Measurements from ENCODE around the gene DHRS11. TPM values are rescaled to one million over a fixed set of nuclear protein-coding genes. Genes with fewer than 3 reads are reported as not detected.

DHRS11 gene
- total and polyA plus RNA-seq, 3 donors from 2014 or later = 13.9 to 38.3 (median 17.6) TPM

- no peak for TF ChIP-seq POLR2A (IDR thresholded peaks at IDR 0.05)
- TF ChIP-seq, protein P1, sequence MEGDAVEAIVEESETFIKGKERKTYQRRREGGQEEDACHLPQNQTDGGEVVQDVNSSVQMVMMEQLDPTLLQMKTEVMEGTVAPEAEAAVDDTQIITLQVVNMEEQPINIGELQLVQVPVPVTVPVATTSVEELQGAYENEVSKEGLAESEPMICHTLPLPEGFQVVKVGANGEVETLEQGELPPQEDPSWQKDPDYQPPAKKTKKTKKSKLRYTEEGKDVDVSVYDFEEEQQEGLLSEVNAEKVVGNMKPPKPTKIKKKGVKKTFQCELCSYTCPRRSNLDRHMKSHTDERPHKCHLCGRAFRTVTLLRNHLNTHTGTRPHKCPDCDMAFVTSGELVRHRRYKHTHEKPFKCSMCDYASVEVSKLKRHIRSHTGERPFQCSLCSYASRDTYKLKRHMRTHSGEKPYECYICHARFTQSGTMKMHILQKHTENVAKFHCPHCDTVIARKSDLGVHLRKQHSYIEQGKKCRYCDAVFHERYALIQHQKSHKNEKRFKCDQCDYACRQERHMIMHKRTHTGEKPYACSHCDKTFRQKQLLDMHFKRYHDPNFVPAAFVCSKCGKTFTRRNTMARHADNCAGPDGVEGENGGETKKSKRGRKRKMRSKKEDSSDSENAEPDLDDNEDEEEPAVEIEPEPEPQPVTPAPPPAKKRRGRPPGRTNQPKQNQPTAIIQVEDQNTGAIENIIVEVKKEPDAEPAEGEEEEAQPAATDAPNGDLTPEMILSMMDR (IDR thresholded peaks at IDR 0.05) = no peak
These were observed 46.6 kb upstream of the DHRS11 start for GRCh38 chr17:36545077-36545464.

GRCh38 chr17:36545465-36546417 is 45.9 kb upstream of the DHRS11 start:
- Histone ChIP-seq H3K27ac (peak overlapping the region; percentile 97 to 100), H3K27me3 (no peaks in the 10 kb centered on the region), H3K4me3 (peak overlapping the region; percentile 92 to 96), H3K36me3 (ENCODE audit: low read depth, missing control alignments) (no peaks in the 10 kb centered on the region), H3K9me3 (no peaks in the 10 kb centered on the region), H3K4me1 (peaks cover 35% of the 10 kb centered on the region)
- peak; percentile 97 for DNase-seq
- TF ChIP-seq, protein P1 (IDR thresholded peaks at IDR 0.05) = no peak
- TF ChIP-seq POLR2A (IDR thresholded peaks at IDR 0.05) = peak; percentile 10
- 0 to 2% methylated on average over 17 to 57 of the region's 60 CpGs for WGBS, 2 donors
- intact Hi-C loops (cut with DNase I; ENCODE audit: low total_unique reads) = loop anchor here (10.0 kb wide), 1 partner anchor 49 kb away; the partner anchor contains the start of gene DHRS11

More at GRCh38 chr17:36545077-36545464, 46.6 kb upstream of the DHRS11 start:
- no peaks in the 10 kb centered on the region for H3K9me3 ChIP-seq
- H3K27me3 ChIP-seq = no peaks in the 10 kb centered on the region
- 1% methylated on average over 17 of the region's 38 CpGs; no CpG with 5 or more reads in 1 of the 2 donors for whole genome bisulfite sequencing, 2 donors
- H3K36me3 ChIP-seq (ENCODE audit: low read depth, missing control alignments) = no peaks in the 10 kb centered on the region
- peaks cover 35% of the 10 kb centered on the region for H3K4me1 ChIP-seq
- H3K27ac ChIP-seq = peak overlapping the region; percentile 97 to 100
- intact Hi-C loops (cut with DNase I; ENCODE audit: low total_unique reads) = loop anchor here (10.0 kb wide), 1 partner anchor 50 kb away; the partner anchor contains the start of gene DHRS11
- peak overlapping the region; percentile 92 to 96 for H3K4me3 ChIP-seq
- DNase-seq = no peak

DNA sequence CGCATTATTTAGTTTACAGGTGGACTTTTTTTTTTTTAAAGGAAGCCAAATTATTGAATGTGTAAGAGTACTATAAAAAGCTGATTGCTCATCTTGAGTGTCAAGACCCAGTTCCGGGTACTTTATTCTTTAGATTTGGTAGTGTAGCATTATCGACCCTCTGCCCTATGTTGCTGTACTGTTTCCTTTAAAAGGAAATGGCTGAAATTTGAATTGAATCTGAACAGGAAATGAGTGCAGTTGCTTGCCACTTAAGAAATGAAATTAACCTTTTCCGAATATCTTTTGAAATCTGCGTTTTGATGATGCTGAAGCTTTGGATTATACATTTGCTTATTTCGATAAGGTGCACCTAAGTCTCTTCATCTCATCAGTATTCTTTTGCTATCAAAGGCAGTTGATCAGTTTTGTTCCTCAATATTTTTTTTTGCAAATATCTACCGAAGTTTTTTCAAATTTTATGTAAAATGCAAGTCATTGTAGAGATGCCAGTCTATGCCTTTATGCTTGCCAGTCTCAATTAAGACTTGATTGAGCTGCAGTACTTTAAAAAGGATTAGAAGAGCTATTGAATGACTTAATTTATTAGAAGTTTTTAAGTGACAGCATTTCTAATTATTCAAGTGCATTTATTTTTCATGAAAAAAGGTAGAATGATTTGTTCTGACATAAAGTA is 45.1 kb upstream of the DHRS11 start:
- H3K4me1 ChIP-seq = peaks cover 35% of the 10 kb centered on the region
- no peak for TF ChIP-seq POLR2A (IDR thresholded peaks at IDR 0.05)
- TF ChIP-seq, protein P1 (IDR thresholded peaks at IDR 0.05) = no peak

DNA sequence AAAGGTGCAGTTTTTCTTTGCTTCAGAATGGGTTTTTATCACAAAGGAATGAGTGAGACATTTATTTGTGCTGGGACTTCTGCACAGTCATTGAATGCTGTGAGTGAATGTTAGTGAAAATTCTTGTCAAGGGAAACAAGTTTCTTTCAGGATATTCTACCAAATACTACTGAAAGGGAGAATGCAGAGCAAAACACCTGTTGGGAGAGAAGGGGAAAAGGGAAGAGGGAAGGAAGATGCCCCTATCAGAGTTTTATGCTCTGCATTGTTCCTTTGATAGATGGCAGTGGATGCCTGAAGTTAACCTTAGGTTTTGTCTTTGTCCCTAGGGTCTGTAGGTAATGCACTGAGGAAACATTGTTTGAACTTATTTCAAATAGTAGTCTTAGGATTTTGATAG is 43.9 kb upstream of the DHRS11 start:
- Histone ChIP-seq H3K27me3 (no peaks in the 10 kb centered on the region), H3K4me3 (no peak overlapping the region), H3K36me3 (ENCODE audit: low read depth, missing control alignments) (no peaks in the 10 kb centered on the region), H3K27ac (no peak overlapping the region), H3K9me3 (no peaks in the 10 kb centered on the region), H3K4me1 (peaks cover 35% of the 10 kb centered on the region)
- intact Hi-C loops (cut with DNase I; ENCODE audit: low total_unique reads) = loop anchor here (10.0 kb wide), 1 partner anchor 47 kb away; the partner anchor contains the start of gene DHRS11
- TF ChIP-seq, protein P1 (IDR thresholded peaks at IDR 0.05) = no peak
- no peak for TF ChIP-seq POLR2A (IDR thresholded peaks at IDR 0.05)
- no peak for DNase-seq

More for the DNA sequence above, 45.1 kb upstream of the DHRS11 start:
- Histone ChIP-seq H3K27ac (peak overlapping the region in 1 of 2 donors; percentile 100), H3K27me3 (no peaks in the 10 kb centered on the region), H3K9me3 (no peaks in the 10 kb centered on the region), H3K36me3 (ENCODE audit: low read depth, missing control alignments) (no peaks in the 10 kb centered on the region), H3K4me3 (peak overlapping the region; percentile 92 to 96)
- intact Hi-C loops (cut with DNase I; ENCODE audit: low total_unique reads) = loop anchor here (10.0 kb wide), 1 partner anchor 48 kb away; the partner anchor contains the start of gene DHRS11
- WGBS, 2 donors = 14 to 15% methylated on average over 7 of the region's 7 CpGs
- no peak for DNase-seq
